SK-N-SH (cell line): ENCODE measurements around the gene SLC35F5.

Source experiments
- EP300 ChIP-seq, 2 experiments: IDR thresholded peaks; 2 replicates each; pipeline versions ENCODE4 v1.4.0 to v1.6.1; 2012; ENCODE audit warnings: borderline replicate concordance in 1 of 2, low read depth in 1 of 2, low read length in 1 of 2
- JUND ChIP-seq: IDR thresholded peaks from 2 replicates; pipeline ENCODE4 v1.4.0; 2012
- MAX ChIP-seq: IDR thresholded peaks from 2 replicates; pipeline ENCODE4 v1.4.0; 2012; ENCODE audit warnings: low read depth
- NFIC ChIP-seq: IDR thresholded peaks from 2 replicates; pipeline ENCODE4 v1.4.0; 2012; ENCODE audit warnings: borderline replicate concordance
- NRF1 ChIP-seq: IDR thresholded peaks from 2 replicates; pipeline ENCODE4 v1.6.1; 2012; ENCODE audit warnings: low read depth, mild to moderate bottlenecking, low read length
- SMC3 ChIP-seq: IDR thresholded peaks from 2 replicates; pipeline ENCODE4 v1.6.1; 2012; ENCODE audit warnings: low read depth, low read length, improper control_type of control experiment
- TF ChIP-seq, protein P1 (sequence below): fragments of 200-600 bp; sonication (generic); IDR thresholded peaks from 2 replicates; pipeline ENCODE4 v1.6.1; 2017; ENCODE audit warnings: antibody characterized with exemption, mild to moderate bottlenecking, moderate library complexity

DNA sequence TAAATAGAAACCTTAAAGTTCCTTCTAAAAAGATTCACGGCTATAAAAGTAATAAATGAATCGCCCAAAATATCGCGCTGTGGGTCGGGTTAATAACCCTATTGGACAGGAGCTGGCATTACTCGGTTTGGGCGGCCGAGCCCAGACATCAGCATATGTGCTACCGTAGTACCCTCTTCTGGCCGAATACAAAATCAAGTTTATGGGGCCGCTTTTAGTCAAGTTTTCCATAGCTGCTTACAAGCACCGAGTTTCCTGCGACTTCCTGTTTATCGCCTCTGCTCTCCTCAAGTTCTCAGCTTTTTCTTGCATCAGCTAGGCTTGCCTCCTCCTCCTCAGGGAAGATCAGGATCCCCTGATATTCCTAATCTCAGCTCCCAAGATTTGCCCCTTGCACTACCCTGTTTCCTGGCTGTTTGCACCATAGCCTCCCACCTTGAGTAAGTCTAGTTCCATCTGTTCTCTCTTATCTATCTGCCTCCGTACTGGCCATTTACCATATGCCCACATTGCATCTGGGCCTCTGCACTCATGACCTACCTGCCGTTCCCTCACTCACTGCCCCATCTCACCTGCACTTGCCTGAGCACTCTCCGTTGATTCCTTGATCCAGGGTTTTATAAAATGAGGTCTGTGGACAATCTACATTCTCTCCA lies 56.1 kb downstream of the SLC35F5 start:
- TF ChIP-seq, protein P1, sequence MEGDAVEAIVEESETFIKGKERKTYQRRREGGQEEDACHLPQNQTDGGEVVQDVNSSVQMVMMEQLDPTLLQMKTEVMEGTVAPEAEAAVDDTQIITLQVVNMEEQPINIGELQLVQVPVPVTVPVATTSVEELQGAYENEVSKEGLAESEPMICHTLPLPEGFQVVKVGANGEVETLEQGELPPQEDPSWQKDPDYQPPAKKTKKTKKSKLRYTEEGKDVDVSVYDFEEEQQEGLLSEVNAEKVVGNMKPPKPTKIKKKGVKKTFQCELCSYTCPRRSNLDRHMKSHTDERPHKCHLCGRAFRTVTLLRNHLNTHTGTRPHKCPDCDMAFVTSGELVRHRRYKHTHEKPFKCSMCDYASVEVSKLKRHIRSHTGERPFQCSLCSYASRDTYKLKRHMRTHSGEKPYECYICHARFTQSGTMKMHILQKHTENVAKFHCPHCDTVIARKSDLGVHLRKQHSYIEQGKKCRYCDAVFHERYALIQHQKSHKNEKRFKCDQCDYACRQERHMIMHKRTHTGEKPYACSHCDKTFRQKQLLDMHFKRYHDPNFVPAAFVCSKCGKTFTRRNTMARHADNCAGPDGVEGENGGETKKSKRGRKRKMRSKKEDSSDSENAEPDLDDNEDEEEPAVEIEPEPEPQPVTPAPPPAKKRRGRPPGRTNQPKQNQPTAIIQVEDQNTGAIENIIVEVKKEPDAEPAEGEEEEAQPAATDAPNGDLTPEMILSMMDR: peak; percentile 35; the same call in 1 of the 2 replicates
- TF ChIP-seq EP300 (IDR thresholded peaks at IDR 0.05; ENCODE audit: borderline replicate concordance in 1 of 2, low read depth in 1 of 2, low read length in 1 of 2): no peak
- TF ChIP-seq NRF1: no peak
- TF ChIP-seq MAX: no peak
- no peak for TF ChIP-seq NFIC
- TF ChIP-seq SMC3: peak; percentile 20; the same call in 1 of the 2 replicates
- no peak for TF ChIP-seq JUND
